Mucosa of stomach (tissue), 1 donor: ENCODE measurements around the gene POLD2.

Source experiments
- H3K27me3 ChIP-seq: one replicate; pipeline ENCODE4 v1.7.0; 2013; ENCODE audit warnings: mild to moderate bottlenecking, low read length; ENCODE audit not compliant: control insufficient read depth, insufficient read depth
- H3K36me3 ChIP-seq: one replicate; pipeline ENCODE4 v1.7.0; 2013; ENCODE audit warnings: low read length; ENCODE audit not compliant: control insufficient read depth, insufficient read depth
- H3K4me1 ChIP-seq: one replicate; pipeline ENCODE4 v1.7.0; 2013; ENCODE audit warnings: mild to moderate bottlenecking, low read length; ENCODE audit not compliant: control insufficient read depth, insufficient read depth
- H3K4me3 ChIP-seq: one replicate; pipeline ENCODE4 v1.7.0; 2013; ENCODE audit warnings: low read length
- H3K9ac ChIP-seq: one replicate; pipeline ENCODE4 v1.7.0; 2013; ENCODE audit warnings: mild to moderate bottlenecking, low read length, moderate library complexity
- H3K9me3 ChIP-seq: one replicate; pipeline ENCODE4 v1.7.0; 2013; ENCODE audit warnings: mild to moderate bottlenecking, low read length, moderate library complexity; ENCODE audit not compliant: control insufficient read depth
- donor health status: Pancreatic carcinoma.

Gene POLD2

GRCh38 chr7:44141221-44141850, 18.0 kb upstream of the POLD2 start, which contains the start of gene MYL7:
TSS of gene MYL7 (minus strand) at chr7:44141332. CDS start at chr7:44141305, 27 bp downstream.
- Histone ChIP-seq H3K36me3 (no peaks in the 10 kb centered on the region), H3K4me1 (peaks cover 2% of the 10 kb centered on the region), H3K27me3 (peaks cover 16% of the 10 kb centered on the region), H3K9me3 (no peaks in the 10 kb centered on the region), H3K4me3 (no peak within 1 kb of the TSS), H3K9ac (no peak within 1 kb of the TSS)

GRCh38 chr7:44140341-44140740, 17.0 kb upstream of the POLD2 start:
- Histone ChIP-seq H3K9me3 (no peaks in the 10 kb centered on the region), H3K4me1 (no peaks in the 10 kb centered on the region), H3K36me3 (no peaks in the 10 kb centered on the region), H3K4me3 (no peak overlapping the region), H3K9ac (no peak overlapping the region), H3K27me3 (peaks cover 11% of the 10 kb centered on the region)

- Histone ChIP-seq H3K4me1 (no peaks in the 10 kb centered on the region), H3K9ac (no peak overlapping the region), H3K36me3 (no peaks in the 10 kb centered on the region), H3K9me3 (no peaks in the 10 kb centered on the region), H3K4me3 (no peak overlapping the region), H3K27me3 (peaks cover 2% of the 10 kb centered on the region)
Observed at GRCh38 chr7:44139311-44140010, 16.1 kb upstream of the POLD2 start.

- H3K9ac ChIP-seq, result no peak overlapping the region
- H3K27me3 ChIP-seq, result no peaks in the 10 kb centered on the region
- no peaks in the 10 kb centered on the region for H3K9me3 ChIP-seq
- H3K4me3 ChIP-seq, result no peak overlapping the region
- H3K4me1 ChIP-seq, result no peaks in the 10 kb centered on the region
- no peaks in the 10 kb centered on the region for H3K36me3 ChIP-seq
Observed at GRCh38 chr7:44138698-44139097, 15.3 kb upstream of the POLD2 start.

GRCh38 chr7:44136731-44137130, 13.4 kb upstream of the POLD2 start:
- Histone ChIP-seq H3K9ac (no peak overlapping the region), H3K4me1 (no peaks in the 10 kb centered on the region), H3K9me3 (no peaks in the 10 kb centered on the region), H3K4me3 (no peak overlapping the region), H3K36me3 (no peaks in the 10 kb centered on the region), H3K27me3 (no peaks in the 10 kb centered on the region)

- no peaks in the 10 kb centered on the region for H3K36me3 ChIP-seq
- H3K9me3 ChIP-seq, result no peaks in the 10 kb centered on the region
- H3K4me3 ChIP-seq, result no peak overlapping the region
- H3K27me3 ChIP-seq, result no peaks in the 10 kb centered on the region
- no peak overlapping the region for H3K9ac ChIP-seq
- no peaks in the 10 kb centered on the region for H3K4me1 ChIP-seq
Observed at GRCh38 chr7:44134943-44135628, 11.7 kb upstream of the POLD2 start.

- Histone ChIP-seq H3K36me3 (no peaks in the 10 kb centered on the region), H3K27me3 (no peaks in the 10 kb centered on the region), H3K9ac (no peak overlapping the region), H3K4me3 (no peak overlapping the region), H3K9me3 (no peaks in the 10 kb centered on the region), H3K4me1 (no peaks in the 10 kb centered on the region)
Observed at GRCh38 chr7:44133295-44133694, 9.9 kb upstream of the POLD2 start.

- Histone ChIP-seq H3K27me3 (no peaks in the 10 kb centered on the region), H3K4me1 (no peaks in the 10 kb centered on the region), H3K9ac (no peak overlapping the region), H3K9me3 (no peaks in the 10 kb centered on the region), H3K36me3 (no peaks in the 10 kb centered on the region), H3K4me3 (no peak overlapping the region)
Observed at GRCh38 chr7:44132039-44132438, 8.7 kb upstream of the POLD2 start.

- H3K9me3 ChIP-seq, result no peaks in the 10 kb centered on the region
- no peaks in the 10 kb centered on the region for H3K36me3 ChIP-seq
- H3K4me3 ChIP-seq, result no peak overlapping the region
- H3K9ac ChIP-seq, result no peak overlapping the region
- no peaks in the 10 kb centered on the region for H3K27me3 ChIP-seq
- no peaks in the 10 kb centered on the region for H3K4me1 ChIP-seq
Observed at GRCh38 chr7:44131173-44132029, 8.1 kb upstream of the POLD2 start.

GRCh38 chr7:44128721-44129582, 5.6 kb upstream of the POLD2 start:
- no peaks in the 10 kb centered on the region for H3K4me1 ChIP-seq
- H3K36me3 ChIP-seq, result no peaks in the 10 kb centered on the region
- H3K27me3 ChIP-seq, result no peaks in the 10 kb centered on the region
- H3K9ac ChIP-seq, result no peak overlapping the region
- no peak overlapping the region for H3K4me3 ChIP-seq
- H3K9me3 ChIP-seq, result no peaks in the 10 kb centered on the region

- no peaks in the 10 kb centered on the region for H3K27me3 ChIP-seq
- H3K9ac ChIP-seq, result no peak overlapping the region
Observed at GRCh38 chr7:44127161-44127560, 3.8 kb upstream of the POLD2 start.

More at GRCh38 chr7:44127161-44127560, 3.8 kb upstream of the POLD2 start:
- Histone ChIP-seq H3K4me3 (no peak overlapping the region), H3K36me3 (no peaks in the 10 kb centered on the region), H3K4me1 (peaks cover 10% of the 10 kb centered on the region), H3K9me3 (no peaks in the 10 kb centered on the region)
